Adrenal gland (tissue), 5 donors: ENCODE measurements around the gene NEU1.
"Not testable (repeated sequence)": the region's sequence is repeated elsewhere in the genome, so short reads cannot be mapped to it uniquely, and the experiment has no call there.

Experiments
- CTCF ChIP-seq, 6 experiments: fragments of 450-650 bp in 4 of 6; fragments of 200-600 bp in 2 of 6; sonication (generic) in 1 of 6; IDR thresholded peaks; 1 replicate in 5 of 6; 2 replicates in 1 of 6; pipeline versions ENCODE4 v1.5.1 to v1.8.0; 2016 to 2021; ENCODE audit warnings: antibody characterized with exemption in 6 of 6, mild to moderate bottlenecking in 2 of 6, moderate library complexity in 1 of 6
- POLR2A ChIP-seq, 2 donors: fragments of 450-650 bp; IDR thresholded peaks; one replicate each; pipeline ENCODE4 v1.6.1; 2017; ENCODE audit warnings: antibody characterized with exemption in 2 of 2, mild to moderate bottlenecking in 2 of 2, moderate library complexity in 1 of 2
- donor health status: DM: no; HTN: no; CAD: no.

GRCh38 chr6:31808599-31808998 is 54.0 kb downstream of the NEU1 start:
- not testable (repeated sequence) for TF ChIP-seq CTCF, POLR2A (IDR thresholded peaks at IDR 0.05)
